ENCODE measurements around the gene ADAMTSL4.

GRCh38 chr1:150549496-150550221, 451 bp downstream of the ADAMTSL4 start:
- TF ChIP-seq CTCF (IDR thresholded peaks at IDR 0.05), result peak in 2 of 6 experiments; percentile 19 to 33
- no peak for TF ChIP-seq POLR2A (IDR thresholded peaks at IDR 0.05)
